ENCODE results near the gene PANX1. TPM values are rescaled to one million over a fixed set of nuclear protein-coding genes. Genes with fewer than 3 reads are reported as not detected.
"Not testable (repeated sequence)": the region's sequence is repeated elsewhere in the genome, so short reads cannot be mapped to it uniquely, and the experiment has no call there.

Gene PANX1
- total RNA-seq, 2 donors from 2014 or later: 9.6 to 16.5 TPM

GRCh38 chr11:94150056-94150455, 21.4 kb downstream of the PANX1 start:
- Mint-ChIP-seq H3K9me3 (no peaks in the 10 kb centered on the region), H3K36me3 (ENCODE audit: low read depth) (peaks cover 28% of the 10 kb centered on the region), H3K4me1 (peaks cover 51% of the 10 kb centered on the region), H3K27ac (no peak overlapping the region), H3K4me3 (no peak overlapping the region), H3K27me3 (no peaks in the 10 kb centered on the region)
- ATAC-seq (replicated peaks): no peak

GRCh38 chr11:94150704-94151685, 22.4 kb downstream of the PANX1 start:
- ATAC-seq (replicated peaks): no peak
- Mint-ChIP-seq H3K36me3 (ENCODE audit: low read depth) (peaks cover 27% of the 10 kb centered on the region), H3K9me3 (no peaks in the 10 kb centered on the region), H3K27ac (peak overlapping the region; percentile 69), H3K4me3 (no peak overlapping the region), H3K27me3 (no peaks in the 10 kb centered on the region), H3K4me1 (peaks cover 51% of the 10 kb centered on the region)

- Mint-ChIP-seq H3K4me3 (peak overlapping the region; percentile 37), H3K9me3 (no peaks in the 10 kb centered on the region), H3K36me3 (ENCODE audit: low read depth) (peaks cover 30% of the 10 kb centered on the region), H3K4me1 (peaks cover 43% of the 10 kb centered on the region), H3K27me3 (no peaks in the 10 kb centered on the region), H3K27ac (peak overlapping the region; percentile 69)
- ATAC-seq (replicated peaks): peak; percentile 96
These were observed 23.4 kb downstream of the PANX1 start for GRCh38 chr11:94151903-94152677.

- Mint-ChIP-seq H3K36me3 (ENCODE audit: low read depth) (peaks cover 30% of the 10 kb centered on the region), H3K4me1 (peaks cover 37% of the 10 kb centered on the region), H3K27ac (peak overlapping the region; percentile 69), H3K4me3 (peak overlapping the region; percentile 37), H3K9me3 (no peaks in the 10 kb centered on the region), H3K27me3 (no peaks in the 10 kb centered on the region)
- no peak for ATAC-seq (replicated peaks)
These were observed 24.0 kb downstream of the PANX1 start for GRCh38 chr11:94152678-94153065.

- H3K9me3 Mint-ChIP-seq: no peaks in the 10 kb centered on the region
- peaks cover 30% of the 10 kb centered on the region for H3K36me3 Mint-ChIP-seq (ENCODE audit: low read depth)
- H3K27ac Mint-ChIP-seq: peak overlapping the region; percentile 69
- H3K4me1 Mint-ChIP-seq: peaks cover 31% of the 10 kb centered on the region
- H3K27me3 Mint-ChIP-seq: no peaks in the 10 kb centered on the region
- H3K4me3 Mint-ChIP-seq: no peak overlapping the region
- no peak for ATAC-seq (replicated peaks)
These were observed 24.7 kb downstream of the PANX1 start for GRCh38 chr11:94153320-94153719.

GRCh38 chr11:94154095-94154856, 25.6 kb downstream of the PANX1 start:
- H3K4me1 Mint-ChIP-seq: peaks cover 28% of the 10 kb centered on the region
- H3K27me3 Mint-ChIP-seq: no peaks in the 10 kb centered on the region
- no peak overlapping the region for H3K4me3 Mint-ChIP-seq
- no peaks in the 10 kb centered on the region for H3K9me3 Mint-ChIP-seq
- H3K36me3 Mint-ChIP-seq (ENCODE audit: low read depth): peaks cover 36% of the 10 kb centered on the region
- H3K27ac Mint-ChIP-seq: no peak overlapping the region
- ATAC-seq (replicated peaks): no peak

GRCh38 chr11:94157339-94157738, 28.7 kb downstream of the PANX1 start:
- not testable (repeated sequence) for ATAC-seq (replicated peaks); H3K27ac Mint-ChIP-seq; H3K4me3 Mint-ChIP-seq; H3K27me3 Mint-ChIP-seq; H3K9me3 Mint-ChIP-seq
- peaks cover 50% of the 10 kb centered on the region for H3K36me3 Mint-ChIP-seq (ENCODE audit: low read depth)
- H3K4me1 Mint-ChIP-seq: peaks cover 28% of the 10 kb centered on the region

- H3K36me3 Mint-ChIP-seq (ENCODE audit: low read depth): peaks cover 6% of the 10 kb centered on the region
- H3K4me3 Mint-ChIP-seq: no peak overlapping the region
- H3K27me3 Mint-ChIP-seq: no peaks in the 10 kb centered on the region
- peaks cover 28% of the 10 kb centered on the region for H3K4me1 Mint-ChIP-seq
- no peaks in the 10 kb centered on the region for H3K9me3 Mint-ChIP-seq
- H3K27ac Mint-ChIP-seq: peak overlapping the region; percentile 5
- ATAC-seq (replicated peaks): no peak
These were observed 40.2 kb downstream of the PANX1 start for GRCh38 chr11:94168882-94169281.

GRCh38 chr11:94169516-94169915, 40.9 kb downstream of the PANX1 start:
- Mint-ChIP-seq H3K36me3 (ENCODE audit: low read depth) (peaks cover 6% of the 10 kb centered on the region), H3K4me1 (peaks cover 28% of the 10 kb centered on the region), H3K27ac (peak overlapping the region; percentile 5), H3K4me3 (no peak overlapping the region), H3K27me3 (no peaks in the 10 kb centered on the region), H3K9me3 (no peaks in the 10 kb centered on the region)
- no peak for ATAC-seq (replicated peaks)

GRCh38 chr11:94169930-94170545, 41.4 kb downstream of the PANX1 start:
- no peaks in the 10 kb centered on the region for H3K9me3 Mint-ChIP-seq
- H3K36me3 Mint-ChIP-seq (ENCODE audit: low read depth): peaks cover 6% of the 10 kb centered on the region
- H3K4me1 Mint-ChIP-seq: peaks cover 28% of the 10 kb centered on the region
- no peak for ATAC-seq (replicated peaks)
- H3K4me3 Mint-ChIP-seq: no peak overlapping the region
- no peaks in the 10 kb centered on the region for H3K27me3 Mint-ChIP-seq
- H3K27ac Mint-ChIP-seq: no peak overlapping the region

- peaks cover 6% of the 10 kb centered on the region for H3K36me3 Mint-ChIP-seq (ENCODE audit: low read depth)
- no peaks in the 10 kb centered on the region for H3K27me3 Mint-ChIP-seq
- no peaks in the 10 kb centered on the region for H3K9me3 Mint-ChIP-seq
- no peak overlapping the region for H3K4me3 Mint-ChIP-seq
- no peak for ATAC-seq (replicated peaks)
- H3K4me1 Mint-ChIP-seq: peaks cover 28% of the 10 kb centered on the region
- H3K27ac Mint-ChIP-seq: no peak overlapping the region
These were observed 42.3 kb downstream of the PANX1 start for GRCh38 chr11:94170953-94171352.

- Mint-ChIP-seq H3K27ac (no peak overlapping the region), H3K4me3 (no peak overlapping the region), H3K36me3 (ENCODE audit: low read depth) (peaks cover 13% of the 10 kb centered on the region), H3K27me3 (no peaks in the 10 kb centered on the region), H3K9me3 (peaks cover 1% of the 10 kb centered on the region), H3K4me1 (peaks cover 28% of the 10 kb centered on the region)
- peak; percentile 70 for ATAC-seq (replicated peaks)
These were observed 43.2 kb downstream of the PANX1 start for GRCh38 chr11:94171693-94172440.

- peaks cover 41% of the 10 kb centered on the region for H3K36me3 Mint-ChIP-seq (ENCODE audit: low read depth)
- no peak for ATAC-seq (replicated peaks)
- no peaks in the 10 kb centered on the region for H3K27me3 Mint-ChIP-seq
- peaks cover 13% of the 10 kb centered on the region for H3K4me1 Mint-ChIP-seq
- H3K9me3 Mint-ChIP-seq: peaks cover 3% of the 10 kb centered on the region
- H3K27ac Mint-ChIP-seq: no peak overlapping the region
- no peak overlapping the region for H3K4me3 Mint-ChIP-seq
These were observed 46.9 kb downstream of the PANX1 start for GRCh38 chr11:94175535-94175934.

Measured in activated T-helper 17 cell treated with anti-CD3 and anti-CD28 coated beads, Interleukin-2, amount 50 U/mL, for 72 hours (primary cell).